NCI-H524 (cell line): ENCODE measurements around the gene MAML2.

Experiments
- DNase-seq, 2 experiments: peaks; one replicate each; lab custom pipeline; 2025; lab: John Stamatoyannopoulos, UW

The MAML2 gene

GRCh38 chr11:96067160-96067559 is 275.8 kb downstream of the MAML2 start:
- no peak for DNase-seq

DNA sequence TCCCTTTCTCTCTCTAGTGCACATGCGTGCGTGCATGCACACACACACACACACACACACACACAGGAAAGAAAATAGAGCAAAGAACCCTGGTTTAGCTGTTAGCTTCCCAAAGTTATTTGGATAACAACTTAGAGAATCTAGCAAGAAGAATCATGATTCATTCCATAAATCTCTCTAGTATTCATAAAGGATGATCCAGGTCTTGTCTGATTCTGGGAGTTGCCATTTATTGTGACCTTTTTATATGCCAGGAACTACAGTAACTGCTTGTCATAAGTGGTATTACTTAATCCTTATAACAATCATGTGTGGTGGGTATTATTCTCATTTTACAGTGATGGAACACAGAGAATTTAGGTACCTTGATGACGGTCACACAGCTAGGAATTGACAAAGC is 277.6 kb downstream of the MAML2 start:
- DNase-seq = no peak

- no peak for DNase-seq
Measured at GRCh38 chr11:96063886-96064285, 279.1 kb downstream of the MAML2 start.

DNA sequence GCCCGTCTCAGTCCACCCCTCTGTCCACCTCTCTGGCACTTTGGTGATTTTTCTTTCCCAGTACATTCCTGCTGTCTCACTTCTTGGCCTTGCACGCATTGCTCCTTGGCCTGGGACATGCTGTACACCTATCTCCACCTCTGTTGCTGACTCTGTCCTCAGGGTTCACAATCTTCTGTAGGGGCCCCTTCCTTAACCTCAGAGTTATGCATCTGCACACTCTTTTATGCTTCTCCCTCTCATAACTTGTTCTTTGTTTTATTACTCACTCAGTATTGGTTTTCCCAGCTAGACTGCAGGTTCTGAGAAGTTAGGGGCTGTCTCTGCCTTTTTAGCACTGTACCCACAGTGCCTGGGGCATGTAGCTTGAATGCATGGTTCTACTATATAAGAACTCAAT is 279.9 kb downstream of the MAML2 start:
- no peak for DNase-seq

DNA sequence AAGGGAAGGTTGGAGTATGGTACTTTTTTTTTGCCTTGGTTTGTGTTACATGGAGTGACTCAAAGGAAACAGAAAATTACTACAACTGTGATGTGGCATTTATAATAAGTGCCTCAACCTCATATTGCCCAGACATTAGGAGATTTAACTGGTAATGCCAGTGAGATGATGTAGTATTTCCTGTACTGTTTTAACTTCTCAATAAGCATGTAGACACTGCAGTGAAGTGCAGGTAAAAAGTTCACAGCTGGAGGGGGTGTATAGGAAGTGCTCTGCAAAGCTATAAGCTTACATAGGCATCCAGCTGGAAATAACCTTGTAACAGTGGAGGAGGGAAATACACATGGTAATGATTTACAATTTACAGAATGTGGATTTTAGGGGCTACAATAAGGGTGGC is 280.9 kb downstream of the MAML2 start:
- DNase-seq = no peak

DNA sequence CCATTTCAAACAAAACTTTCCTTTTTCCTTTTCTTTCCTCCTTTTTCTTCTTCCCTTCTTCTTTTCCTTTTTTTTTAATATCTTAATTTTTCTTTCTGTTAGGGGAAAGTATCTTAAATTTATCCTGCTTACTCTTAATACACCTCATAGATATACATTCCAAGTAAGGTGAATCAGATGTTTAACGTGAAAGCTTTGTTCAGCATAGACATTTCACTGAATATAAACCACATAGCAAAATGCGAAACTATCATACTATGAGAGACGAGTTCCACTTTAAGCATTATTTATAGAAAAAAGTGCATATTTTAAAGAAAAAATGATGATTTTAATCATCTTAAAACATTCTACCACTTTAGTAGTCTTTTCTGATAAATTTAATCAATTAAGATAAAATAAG is 281.3 kb downstream of the MAML2 start:
- no peak for DNase-seq

DNA sequence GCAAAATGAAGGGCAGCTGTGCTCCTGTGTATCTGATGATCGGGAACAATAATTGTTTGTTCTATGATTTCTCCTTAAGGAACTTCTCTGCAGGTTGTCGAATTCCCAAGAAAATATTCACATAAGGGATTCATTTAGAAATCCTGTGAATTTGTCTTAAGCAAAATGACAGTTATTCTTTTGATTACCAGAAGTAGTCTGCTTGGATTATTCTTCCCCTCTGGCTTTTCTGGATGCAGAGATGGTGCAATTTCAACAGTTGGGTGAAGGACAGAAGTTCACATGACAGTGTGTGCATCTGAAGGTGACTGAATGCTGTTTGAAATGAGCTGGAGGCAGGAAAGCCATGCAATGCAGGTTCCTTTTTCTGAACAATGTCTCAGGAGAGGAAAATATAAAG is 281.9 kb downstream of the MAML2 start:
- no peak for DNase-seq

DNA sequence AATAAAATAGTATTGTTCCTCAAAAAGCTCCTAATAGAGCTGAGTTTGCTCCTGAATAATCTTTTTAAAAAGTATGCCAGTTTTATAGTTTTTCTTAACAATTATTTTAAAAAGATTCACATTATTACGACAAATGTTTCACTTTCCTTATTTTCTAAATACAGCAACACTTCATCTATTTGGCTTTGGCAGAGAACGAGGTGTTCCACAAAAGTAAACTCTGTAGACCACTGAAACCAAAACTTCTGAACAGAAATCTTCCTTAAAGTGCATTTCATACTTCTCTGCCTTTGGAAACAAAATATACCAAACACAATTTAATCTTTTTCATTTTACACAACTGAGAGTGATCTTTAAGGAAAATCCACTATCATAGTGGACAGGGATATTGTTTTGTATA is 285.5 kb downstream of the MAML2 start:
- no peak for DNase-seq

GRCh38 chr11:96056576-96056975 is 286.4 kb downstream of the MAML2 start:
- DNase-seq = no peak

GRCh38 chr11:96055706-96056387 is 287.1 kb downstream of the MAML2 start:
- no peak for DNase-seq

DNA sequence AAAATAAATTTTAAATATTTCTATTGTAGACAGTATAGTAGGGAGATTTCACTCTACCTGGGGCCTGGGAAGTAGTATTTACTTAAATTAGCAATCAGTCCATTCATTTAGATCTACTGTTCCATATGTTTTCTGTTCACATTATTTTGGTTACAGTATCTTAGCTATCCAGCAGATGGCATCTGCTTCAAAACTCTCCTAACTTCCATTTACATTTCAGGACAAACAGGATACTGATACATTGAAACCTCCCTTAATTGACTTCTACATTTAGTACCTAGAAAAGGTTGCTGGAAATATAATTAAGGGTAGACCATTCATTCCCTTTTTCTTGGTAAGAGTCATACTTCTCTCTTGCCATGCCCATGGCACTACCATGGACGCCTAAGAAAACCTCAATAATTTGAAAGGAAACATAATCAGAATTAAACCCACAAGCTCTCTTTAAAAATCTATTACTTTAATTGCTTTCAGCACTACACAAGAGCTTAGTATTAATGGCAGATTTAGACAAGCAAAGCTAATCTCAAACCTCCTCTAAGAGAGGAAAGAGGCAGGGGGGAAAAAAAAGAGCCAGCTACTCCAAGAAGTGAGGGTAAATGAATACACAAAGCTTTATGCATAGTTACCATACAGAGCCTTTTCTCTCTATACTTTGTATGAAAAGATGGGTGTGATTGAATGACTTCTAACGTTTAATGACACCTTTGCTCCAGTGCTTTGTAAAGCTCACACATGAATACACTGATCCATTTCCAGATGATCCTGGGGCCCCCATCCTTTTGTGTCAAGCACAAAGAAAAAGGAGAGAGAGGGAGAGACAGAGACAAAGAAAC is 287.9 kb downstream of the MAML2 start:
- peak in 1 of 2 experiments; percentile 60 for DNase-seq

- DNase-seq = no peak
Measured at GRCh38 chr11:96052921-96053651, 289.9 kb downstream of the MAML2 start.

DNA sequence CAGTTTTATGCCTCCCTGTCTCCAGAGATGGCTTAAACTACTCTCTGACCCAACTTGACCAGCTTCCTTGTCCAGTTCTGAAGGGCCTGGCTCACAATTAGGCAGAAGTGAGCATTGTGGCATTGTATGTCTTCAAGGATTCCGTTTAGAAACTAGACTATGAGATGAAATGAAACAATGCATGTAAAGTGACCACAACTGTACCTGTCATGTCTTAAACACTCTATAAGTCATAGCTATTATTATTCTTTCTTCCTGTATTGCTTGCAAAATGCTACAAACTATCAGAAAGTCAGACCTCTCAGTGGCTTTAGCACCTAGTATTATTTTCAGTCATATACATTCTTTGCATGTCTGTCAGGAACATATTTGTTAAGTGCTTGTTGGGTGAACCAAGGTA is 291.2 kb downstream of the MAML2 start:
- no peak for DNase-seq

DNA sequence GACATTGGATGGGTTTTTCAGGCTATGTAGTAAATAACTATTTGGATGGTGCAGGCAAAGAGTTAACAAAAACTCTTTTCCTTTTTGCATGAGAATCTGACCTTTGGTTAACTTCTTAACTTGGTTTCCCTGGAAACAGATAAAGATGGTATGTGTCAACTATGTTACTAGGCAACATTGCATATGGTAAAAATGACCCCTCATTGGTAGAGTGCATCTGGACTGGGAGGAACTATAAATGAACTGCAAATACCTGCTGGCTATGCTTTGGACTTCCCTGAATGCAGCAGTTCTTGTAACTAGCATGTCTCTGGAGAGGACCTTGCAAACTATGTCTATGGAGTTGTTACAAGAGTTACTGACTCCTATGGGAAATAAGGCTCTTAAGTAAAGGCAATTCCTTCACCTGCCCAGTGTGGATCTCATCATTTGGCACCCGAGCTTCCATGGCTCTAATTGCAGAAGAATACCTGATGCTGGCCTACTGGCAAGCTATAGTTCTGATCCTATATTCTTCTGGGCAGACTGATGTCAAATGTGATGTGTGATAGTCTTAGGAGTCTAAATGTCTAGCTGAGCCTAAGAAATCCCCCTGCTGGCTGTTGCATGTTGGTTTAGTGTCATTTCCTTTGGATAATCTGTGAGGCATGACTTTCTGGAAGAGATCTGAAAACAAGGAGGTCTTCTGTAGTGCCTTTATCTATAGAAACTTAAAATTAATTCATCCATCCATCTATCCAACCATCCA is 292.4 kb downstream of the MAML2 start:
- DNase-seq = peak in 1 of 2 experiments; percentile 7

DNA sequence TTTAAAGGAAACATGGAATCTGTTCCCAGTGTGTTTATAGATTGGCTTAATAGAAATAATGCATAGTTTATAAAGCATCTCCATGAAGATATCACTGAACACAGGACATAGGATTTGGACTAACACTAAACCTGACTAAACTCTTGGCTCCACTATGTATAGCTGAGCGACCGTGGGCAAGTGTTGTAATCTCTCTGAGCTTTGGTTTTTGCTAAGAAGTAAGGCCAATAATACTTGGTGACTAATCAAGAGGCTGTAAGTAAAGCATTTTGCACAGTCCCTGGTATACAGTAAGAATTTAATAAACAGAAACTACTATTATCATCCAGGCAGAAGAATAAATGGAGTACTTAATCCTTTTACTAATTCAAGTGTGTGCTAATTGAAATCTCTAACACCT is 293.6 kb downstream of the MAML2 start:
- DNase-seq = no peak

GRCh38 chr11:96045622-96046456 is 297.2 kb downstream of the MAML2 start:
- peak in 1 of 2 experiments; percentile 33 for DNase-seq

GRCh38 chr11:96044747-96045146 is 298.2 kb downstream of the MAML2 start:
- no peak for DNase-seq

DNA sequence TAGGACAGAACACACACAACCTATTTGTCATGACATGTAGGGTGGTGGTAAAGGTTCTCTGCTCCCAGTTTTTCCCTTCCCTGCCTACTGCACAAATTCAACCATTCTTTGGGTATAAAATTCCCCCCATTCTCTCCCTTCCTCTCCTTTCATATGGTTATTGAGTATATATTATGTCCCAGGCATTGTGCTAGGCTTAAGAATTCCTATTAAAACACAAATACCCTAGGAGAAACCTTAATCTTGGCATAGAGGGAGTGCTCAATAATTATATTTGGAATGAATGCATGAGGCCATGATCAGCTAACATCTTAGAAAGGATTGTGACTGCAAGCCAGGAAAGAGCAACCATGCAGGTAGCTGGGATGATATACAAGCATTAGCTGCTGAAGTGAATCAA is 298.7 kb downstream of the MAML2 start:
- no peak for DNase-seq

DNA sequence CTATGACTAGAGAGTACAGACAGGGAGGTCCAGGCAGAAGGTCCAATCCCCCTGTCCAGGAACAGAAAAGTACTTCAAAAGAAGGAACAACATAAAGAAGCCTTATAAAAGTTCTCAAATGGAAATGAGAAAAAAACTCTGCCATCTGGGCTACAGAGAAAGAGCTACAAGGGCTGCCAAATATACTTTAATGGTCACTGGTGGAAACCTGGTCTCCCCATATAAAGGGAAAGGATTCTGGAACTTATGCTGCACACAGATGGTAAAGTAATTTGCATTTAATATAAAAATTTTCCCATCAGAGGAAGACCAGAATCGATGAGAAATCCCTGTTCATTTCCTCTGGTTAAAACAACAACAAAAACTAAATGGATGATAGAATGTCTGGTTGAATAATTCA is 299.7 kb downstream of the MAML2 start:
- no peak for DNase-seq

- DNase-seq = no peak
Measured at GRCh38 chr11:96038046-96038445, 304.9 kb downstream of the MAML2 start.

- peak; percentile 27 to 76 for DNase-seq
Measured at GRCh38 chr11:96037405-96037949, 305.5 kb downstream of the MAML2 start.
